Osteoblast (primary cell): ENCODE data around the gene FAM72A. TPM values are rescaled to one million over a fixed set of nuclear protein-coding genes. Genes with fewer than 3 reads are reported as not detected.
"Not testable (repeated sequence)": the region's sequence is repeated elsewhere in the genome, so short reads cannot be mapped to it uniquely, and the experiment has no call there.

ENCODE experiments used
- DNase-seq: peaks from one replicate; pipeline ENCODE4 v3.0.0; 2011; ENCODE audit warnings: low spot score, mixed read lengths; ENCODE audit not compliant: insufficient read length; ENCODE audit errors: missing footprints
- H2AFZ ChIP-seq: 2 replicates; pipeline ENCODE4 v1.6.0; 2011; ENCODE audit warnings: mild to moderate bottlenecking, low read length
- H3K27ac ChIP-seq: 2 replicates; pipeline ENCODE4 v1.5.1; 2011; ENCODE audit warnings: mild to moderate bottlenecking, low read depth, low read length, moderate library complexity
- H3K27me3 ChIP-seq: 2 replicates; pipeline ENCODE4 v1.6.0; 2012; ENCODE audit warnings: mild to moderate bottlenecking, control low read depth, inconsistent platforms, low read length, moderate library complexity; ENCODE audit not compliant: insufficient read depth
- H3K36me3 ChIP-seq: 2 replicates; pipeline ENCODE4 v1.5.1; 2011; ENCODE audit warnings: mild to moderate bottlenecking, low read length, control low read depth, moderate library complexity; ENCODE audit not compliant: insufficient read depth
- H3K4me1 ChIP-seq: 2 replicates; pipeline ENCODE4 v1.5.1; 2011; ENCODE audit warnings: mild to moderate bottlenecking, low read length, control low read depth, moderate library complexity; ENCODE audit not compliant: insufficient read depth
- H3K4me2 ChIP-seq: 2 replicates; pipeline ENCODE4 v1.6.0; 2011; ENCODE audit warnings: mild to moderate bottlenecking, low read length; ENCODE audit not compliant: insufficient read depth
- H3K4me3 ChIP-seq: fragments of 200-600 bp; sonication (generic); 3 replicates; pipeline ENCODE4 v1.5.1; 2012; ENCODE audit warnings: mild to moderate bottlenecking, low read length, inconsistent platforms; ENCODE audit not compliant: insufficient read depth
- H3K79me2 ChIP-seq: 2 replicates; pipeline ENCODE4 v1.6.0; 2012; ENCODE audit warnings: mild to moderate bottlenecking, low read length, control low read depth, inconsistent platforms; ENCODE audit not compliant: insufficient read depth
- H3K9me3 ChIP-seq: 2 replicates; pipeline ENCODE4 v1.5.1; 2011; ENCODE audit warnings: low read depth, low read length, control low read depth
- H4K20me1 ChIP-seq: 2 replicates; pipeline ENCODE4 v1.6.0; 2012; ENCODE audit warnings: mild to moderate bottlenecking, low read length, control low read depth; ENCODE audit not compliant: insufficient read depth
- total RNA-seq: library from RNA; depleted of rRNA; stranded (reverse); fragments of >200 nt; gene quantifications from 2 replicates; pipeline ENCODE4 v1.2.3, GENCODE V29; 2012

The FAM72A gene
- total RNA-seq = 2.2 and 3.2 TPM in 2 replicates

DNA sequence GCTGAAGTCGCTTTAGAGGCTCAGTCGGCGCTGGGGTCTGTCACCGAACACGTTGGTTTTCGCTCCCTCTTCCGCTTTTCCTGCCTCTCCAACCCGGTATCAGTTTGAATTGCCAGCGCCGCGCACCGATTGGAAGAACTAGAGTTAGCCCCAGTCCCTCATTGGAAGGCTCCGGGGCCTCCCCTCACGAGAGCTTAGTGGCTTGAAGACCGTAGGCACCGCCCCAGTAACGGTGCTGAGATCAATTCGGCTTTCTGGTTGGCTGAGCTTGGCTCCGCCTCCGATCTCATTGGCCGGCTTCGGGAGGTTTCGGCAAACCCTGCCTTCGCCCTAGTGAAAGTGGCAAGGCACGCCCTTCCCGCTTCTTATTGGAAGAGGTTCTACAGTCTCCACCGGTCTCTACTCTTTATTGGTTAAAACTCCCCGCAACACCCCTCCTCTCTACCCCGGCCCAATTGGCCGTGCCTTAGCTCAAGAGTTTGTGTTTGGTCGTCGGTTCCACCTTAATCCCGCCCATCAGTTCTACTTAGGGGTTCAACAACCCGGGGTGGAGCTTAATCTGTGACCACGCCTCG lies at the start of gene FAM72A:
Gene FAM72A (minus strand): TSS at position 51 of the 575 bp plus-strand sequence. CDS start 814 bp downstream, outside the sequence.
- H3K27ac ChIP-seq, H3K79me2 ChIP-seq, H3K9me3 ChIP-seq, H3K4me2 ChIP-seq, H4K20me1 ChIP-seq, H3K27me3 ChIP-seq, H3K36me3 ChIP-seq, H3K4me1 ChIP-seq: not testable (repeated sequence)
- Histone ChIP-seq H3K4me3 (peak within 1 kb of the TSS; percentile 66), H2AFZ (peak within 1 kb of the TSS; percentile 47)
- peak; percentile 88 for DNase-seq

DNA sequence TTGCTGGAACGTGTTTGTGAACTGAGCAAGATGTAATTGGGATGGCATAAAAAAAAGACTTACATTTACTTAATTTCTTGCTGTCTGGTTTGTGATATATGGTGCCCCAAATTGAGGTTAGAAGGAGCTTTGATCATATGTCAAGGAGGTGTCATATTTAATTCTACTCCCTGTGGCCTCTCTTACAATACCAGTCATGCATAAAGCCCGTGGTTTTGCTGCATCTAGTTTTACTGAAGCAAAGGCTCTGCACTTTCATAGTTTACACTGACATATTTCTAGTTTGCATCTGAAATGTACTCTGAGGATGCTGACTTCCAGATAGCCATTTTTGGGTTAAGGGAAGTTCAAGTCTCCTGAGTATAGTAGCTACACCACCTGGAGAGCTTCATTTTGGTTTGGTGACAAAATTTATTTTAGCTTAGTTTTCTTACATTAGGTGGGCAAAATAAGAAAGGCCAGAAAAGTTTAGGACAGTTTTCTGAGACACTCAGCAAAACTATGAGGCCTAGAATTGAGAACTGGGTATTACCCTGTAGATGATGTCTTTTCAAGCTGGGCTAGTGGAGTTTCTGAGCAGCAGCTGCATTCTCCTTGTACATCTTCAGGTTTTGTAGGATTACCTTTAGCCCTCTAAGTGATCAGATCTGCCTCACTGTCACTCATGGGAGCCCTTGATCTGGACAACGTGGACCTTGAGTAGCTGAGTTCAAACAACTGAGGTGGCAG lies 48.5 kb upstream of the FAM72A start:
- not testable (repeated sequence) for H3K36me3 ChIP-seq, H3K27me3 ChIP-seq

GRCh38 chr1:206246129-206246886 lies 43.7 kb upstream of the FAM72A start:
- not testable (repeated sequence) for H3K9me3 ChIP-seq, H4K20me1 ChIP-seq, H3K4me1 ChIP-seq, DNase-seq, H2AFZ ChIP-seq, H3K27me3 ChIP-seq, H3K4me3 ChIP-seq, H3K36me3 ChIP-seq, H3K27ac ChIP-seq, H3K4me2 ChIP-seq, H3K79me2 ChIP-seq

More for the DNA sequence above, 48.5 kb upstream of the FAM72A start:
- not testable (repeated sequence) for H3K79me2 ChIP-seq, H3K4me2 ChIP-seq, H3K9me3 ChIP-seq, DNase-seq, H2AFZ ChIP-seq, H4K20me1 ChIP-seq, H3K4me3 ChIP-seq, H3K4me1 ChIP-seq, H3K27ac ChIP-seq

DNA sequence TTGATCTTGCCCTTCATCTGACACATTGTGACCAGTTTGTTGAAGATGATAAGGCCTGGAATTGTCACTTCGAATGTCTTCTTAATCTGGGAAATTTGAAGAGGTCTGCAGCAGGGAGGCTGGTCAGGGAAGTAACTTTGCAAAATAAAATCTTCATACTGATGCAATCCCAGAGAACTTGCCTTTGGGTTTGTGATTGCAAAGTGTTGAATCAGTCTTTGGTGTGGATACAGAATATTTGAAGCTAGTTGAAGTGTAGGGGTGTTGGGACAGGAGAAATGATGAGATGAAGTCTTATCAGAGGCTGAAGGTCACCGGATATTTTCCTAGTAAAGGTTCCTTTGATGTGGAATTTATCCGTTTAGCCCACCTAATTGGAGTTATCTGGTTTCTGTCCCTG lies 42.8 kb upstream of the FAM72A start:
- H3K4me3 ChIP-seq, H3K36me3 ChIP-seq, H3K4me2 ChIP-seq, H3K27ac ChIP-seq, H3K4me1 ChIP-seq, H2AFZ ChIP-seq, DNase-seq, H3K79me2 ChIP-seq, H4K20me1 ChIP-seq, H3K27me3 ChIP-seq, H3K9me3 ChIP-seq: not testable (repeated sequence)

- not testable (repeated sequence) for H4K20me1 ChIP-seq, H3K4me2 ChIP-seq, H3K27ac ChIP-seq, H3K9me3 ChIP-seq, H3K36me3 ChIP-seq, H3K4me1 ChIP-seq, H3K79me2 ChIP-seq, H3K27me3 ChIP-seq, H2AFZ ChIP-seq, H3K4me3 ChIP-seq, DNase-seq
Measured at GRCh38 chr1:206243335-206243734, 40.7 kb upstream of the FAM72A start.

DNA sequence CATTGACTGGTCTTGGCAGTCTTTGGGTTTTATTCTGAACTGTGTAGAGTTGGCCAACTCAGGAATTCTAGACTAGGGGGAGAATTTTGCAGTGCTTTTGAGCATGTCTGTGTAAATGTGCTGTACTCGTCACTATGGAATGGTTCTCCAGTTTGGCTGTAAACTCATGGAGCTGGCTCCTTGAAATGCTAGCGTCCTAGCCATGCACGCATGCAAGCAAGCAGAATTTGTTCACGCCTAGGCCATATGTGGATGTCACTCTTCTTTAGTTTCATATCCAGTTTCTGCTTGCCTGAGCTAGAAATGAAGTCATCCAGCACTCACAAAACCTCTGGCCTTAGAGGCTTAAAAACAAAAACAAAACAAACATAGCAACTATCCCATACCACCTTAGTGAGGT lies 37.6 kb upstream of the FAM72A start:
- H3K9me3 ChIP-seq, DNase-seq: not testable (repeated sequence)

GRCh38 chr1:206235190-206235589 lies 32.6 kb upstream of the FAM72A start:
- not testable (repeated sequence) for H2AFZ ChIP-seq, H3K4me1 ChIP-seq, H3K9me3 ChIP-seq, H3K4me3 ChIP-seq, H3K27ac ChIP-seq, H4K20me1 ChIP-seq, DNase-seq, H3K36me3 ChIP-seq, H3K4me2 ChIP-seq, H3K79me2 ChIP-seq, H3K27me3 ChIP-seq

More for the DNA sequence above, 37.6 kb upstream of the FAM72A start:
- H3K79me2 ChIP-seq, H3K4me2 ChIP-seq, H3K27me3 ChIP-seq, H3K36me3 ChIP-seq, H3K4me1 ChIP-seq, H3K27ac ChIP-seq, H2AFZ ChIP-seq, H4K20me1 ChIP-seq, H3K4me3 ChIP-seq: not testable (repeated sequence)

GRCh38 chr1:206234189-206234916 lies 31.7 kb upstream of the FAM72A start:
- H4K20me1 ChIP-seq, H3K36me3 ChIP-seq, H3K79me2 ChIP-seq, H3K4me3 ChIP-seq, H3K4me2 ChIP-seq, DNase-seq, H2AFZ ChIP-seq, H3K9me3 ChIP-seq, H3K27me3 ChIP-seq, H3K4me1 ChIP-seq, H3K27ac ChIP-seq: not testable (repeated sequence)
